Activated T-helper 2 cell treated with anti-CD3 and anti-CD28 coated beads, Interferon-gamma antibody, Interleukin-2, Interleukin-4, amounts not matched to agents 10 μg/mL and 5 μg/mL and 100 μg/mL, durations not matched to agents 14 hours and 24 hours and 36 hours (primary cell): Measurements from ENCODE around the gene WFS1. TPM values are rescaled to one million over a fixed set of nuclear protein-coding genes. Genes with fewer than 3 reads are reported as not detected.

ENCODE experiments used
- DNase-seq: peaks from one replicate; pipeline ENCODE4 v3.0.0; 2021; ENCODE audit warnings: low spot score
- H3K27ac Mint-ChIP-seq: one replicate; pipeline ENCODE4 v1.8.0; 2021; ENCODE audit warnings: mixed read lengths
- H3K27me3 Mint-ChIP-seq: one replicate; pipeline ENCODE4 v1.8.0; 2021; ENCODE audit warnings: low read depth, mixed read lengths
- H3K36me3 Mint-ChIP-seq: one replicate; pipeline ENCODE4 v1.8.0; 2021; ENCODE audit warnings: low read depth, mixed read lengths
- H3K4me1 Mint-ChIP-seq: one replicate; pipeline ENCODE4 v1.8.0; 2021; ENCODE audit warnings: low read depth, mixed read lengths
- H3K4me3 Mint-ChIP-seq: one replicate; pipeline ENCODE4 v1.8.0; 2021; ENCODE audit warnings: low read depth, mild to moderate bottlenecking, moderate library complexity, mixed read lengths
- H3K9me3 Mint-ChIP-seq: one replicate; pipeline ENCODE4 v1.8.0; 2021; ENCODE audit warnings: mixed read lengths
- intact Hi-C: fragments of 100-400 bp; cut with micrococcal nuclease; formaldehyde crosslinking; loops from one replicate; pipeline ENCODE4 v1.15.1; 2023
- total RNA-seq: library from RNA; stranded (reverse); gene quantifications from 2 replicates; pipeline ENCODE4 v1.2.3, GENCODE V29; 2022

The WFS1 gene
- total RNA-seq, 1 donor from 2014 or later: 4.4 TPM

GRCh38 chr4:6307230-6307629 lies 37.6 kb downstream of the WFS1 start:
- no peak overlapping the region for H3K27ac Mint-ChIP-seq
- H3K9me3 Mint-ChIP-seq: no peaks in the 10 kb centered on the region
- no peak for DNase-seq
- intact Hi-C loops: no loop called here
- no peaks in the 10 kb centered on the region for H3K4me1 Mint-ChIP-seq
- H3K36me3 Mint-ChIP-seq: no peaks in the 10 kb centered on the region
- no peak overlapping the region for H3K4me3 Mint-ChIP-seq
- H3K27me3 Mint-ChIP-seq: peaks cover 33% of the 10 kb centered on the region

- H3K4me1 Mint-ChIP-seq: no peaks in the 10 kb centered on the region
- no peak overlapping the region for H3K27ac Mint-ChIP-seq
- intact Hi-C loops: no loop called here
- no peaks in the 10 kb centered on the region for H3K9me3 Mint-ChIP-seq
- no peak overlapping the region for H3K4me3 Mint-ChIP-seq
- DNase-seq: no peak
- no peaks in the 10 kb centered on the region for H3K36me3 Mint-ChIP-seq
- peaks cover 33% of the 10 kb centered on the region for H3K27me3 Mint-ChIP-seq
Measured at GRCh38 chr4:6307891-6308290, 38.2 kb downstream of the WFS1 start.

- no peak for DNase-seq
- H3K36me3 Mint-ChIP-seq: no peaks in the 10 kb centered on the region
- no peaks in the 10 kb centered on the region for H3K4me1 Mint-ChIP-seq
- no peaks in the 10 kb centered on the region for H3K9me3 Mint-ChIP-seq
- peaks cover 35% of the 10 kb centered on the region for H3K27me3 Mint-ChIP-seq
- no peak overlapping the region for H3K4me3 Mint-ChIP-seq
- no peak overlapping the region for H3K27ac Mint-ChIP-seq
- intact Hi-C loops: no loop called here
Measured at GRCh38 chr4:6308899-6309643, 39.4 kb downstream of the WFS1 start.

- Mint-ChIP-seq H3K4me1 (no peaks in the 10 kb centered on the region), H3K36me3 (no peaks in the 10 kb centered on the region), H3K4me3 (no peak overlapping the region), H3K27me3 (peaks cover 35% of the 10 kb centered on the region), H3K27ac (no peak overlapping the region), H3K9me3 (no peaks in the 10 kb centered on the region)
- no peak for DNase-seq
- intact Hi-C loops: no loop called here
Measured at GRCh38 chr4:6309777-6310176, 40.1 kb downstream of the WFS1 start.

GRCh38 chr4:6313216-6313615 lies 43.6 kb downstream of the WFS1 start:
- DNase-seq: no peak
- intact Hi-C loops: no loop called here
- Mint-ChIP-seq H3K27me3 (peaks cover 28% of the 10 kb centered on the region), H3K4me3 (no peak overlapping the region), H3K9me3 (no peaks in the 10 kb centered on the region), H3K4me1 (no peaks in the 10 kb centered on the region), H3K27ac (no peak overlapping the region), H3K36me3 (no peaks in the 10 kb centered on the region)

- no peak for DNase-seq
- H3K4me1 Mint-ChIP-seq: peaks cover 4% of the 10 kb centered on the region
- intact Hi-C loops: no loop called here
- H3K4me3 Mint-ChIP-seq: no peak overlapping the region
- no peak overlapping the region for H3K27ac Mint-ChIP-seq
- no peaks in the 10 kb centered on the region for H3K36me3 Mint-ChIP-seq
- H3K27me3 Mint-ChIP-seq: peaks cover 5% of the 10 kb centered on the region
- no peaks in the 10 kb centered on the region for H3K9me3 Mint-ChIP-seq
Measured at GRCh38 chr4:6316461-6317003, 46.9 kb downstream of the WFS1 start.

- H3K9me3 Mint-ChIP-seq: no peaks in the 10 kb centered on the region
- peaks cover 13% of the 10 kb centered on the region for H3K27me3 Mint-ChIP-seq
- no peak overlapping the region for H3K4me3 Mint-ChIP-seq
- H3K4me1 Mint-ChIP-seq: peaks cover 4% of the 10 kb centered on the region
- intact Hi-C loops: no loop called here
- no peak overlapping the region for H3K27ac Mint-ChIP-seq
- DNase-seq: no peak
- H3K36me3 Mint-ChIP-seq: no peaks in the 10 kb centered on the region
Measured at GRCh38 chr4:6318206-6318605, 48.6 kb downstream of the WFS1 start.

GRCh38 chr4:6319530-6320150 lies 50.0 kb downstream of the WFS1 start:
- Mint-ChIP-seq H3K4me1 (peaks cover 4% of the 10 kb centered on the region), H3K36me3 (no peaks in the 10 kb centered on the region), H3K27ac (no peak overlapping the region), H3K27me3 (peaks cover 17% of the 10 kb centered on the region), H3K4me3 (no peak overlapping the region), H3K9me3 (no peaks in the 10 kb centered on the region)
- intact Hi-C loops: no loop called here
- DNase-seq: no peak

- no peak overlapping the region for H3K27ac Mint-ChIP-seq
- peaks cover 21% of the 10 kb centered on the region for H3K27me3 Mint-ChIP-seq
- no peak for DNase-seq
- H3K4me1 Mint-ChIP-seq: peaks cover 4% of the 10 kb centered on the region
- no peaks in the 10 kb centered on the region for H3K9me3 Mint-ChIP-seq
- no peak overlapping the region for H3K4me3 Mint-ChIP-seq
- no peaks in the 10 kb centered on the region for H3K36me3 Mint-ChIP-seq
- intact Hi-C loops: no loop called here
Measured at GRCh38 chr4:6320663-6321062, 51.0 kb downstream of the WFS1 start.

GRCh38 chr4:6321361-6321760 lies 51.7 kb downstream of the WFS1 start:
- DNase-seq: no peak
- H3K36me3 Mint-ChIP-seq: no peaks in the 10 kb centered on the region
- H3K4me3 Mint-ChIP-seq: no peak overlapping the region
- H3K27ac Mint-ChIP-seq: no peak overlapping the region
- H3K4me1 Mint-ChIP-seq: peaks cover 4% of the 10 kb centered on the region
- intact Hi-C loops: no loop called here
- H3K27me3 Mint-ChIP-seq: peaks cover 25% of the 10 kb centered on the region
- H3K9me3 Mint-ChIP-seq: no peaks in the 10 kb centered on the region

- no peak for DNase-seq
- no peaks in the 10 kb centered on the region for H3K9me3 Mint-ChIP-seq
- no peak overlapping the region for H3K27ac Mint-ChIP-seq
- peaks cover 26% of the 10 kb centered on the region for H3K27me3 Mint-ChIP-seq
- H3K4me3 Mint-ChIP-seq: no peak overlapping the region
- peaks cover 4% of the 10 kb centered on the region for H3K4me1 Mint-ChIP-seq
- no peaks in the 10 kb centered on the region for H3K36me3 Mint-ChIP-seq
- intact Hi-C loops: no loop called here
Measured at GRCh38 chr4:6322067-6322760, 52.6 kb downstream of the WFS1 start.

GRCh38 chr4:6322761-6323566 lies 53.3 kb downstream of the WFS1 start:
- no peak for DNase-seq
- no peak overlapping the region for H3K27ac Mint-ChIP-seq
- H3K9me3 Mint-ChIP-seq: no peaks in the 10 kb centered on the region
- intact Hi-C loops: no loop called here
- H3K4me1 Mint-ChIP-seq: peaks cover 4% of the 10 kb centered on the region
- no peak overlapping the region for H3K4me3 Mint-ChIP-seq
- no peaks in the 10 kb centered on the region for H3K36me3 Mint-ChIP-seq
- H3K27me3 Mint-ChIP-seq: peaks cover 29% of the 10 kb centered on the region
